ENCODE data around the gene PTTG2. TPM values are rescaled to one million over a fixed set of nuclear protein-coding genes. Genes with fewer than 3 reads are reported as not detected.
A peak's percentile ranks its signal among the peaks of the same experiment; 100 is the strongest.

PTTG2 gene
- total and polyA plus RNA-seq, 2 of the 13 experiments (the other 11 are each of a cell fraction or from before 2014, with no cell fraction given), result not detected

- no peak for TF ChIP-seq ZXDC (CRISPR knock-in tag; IDR thresholded peaks at IDR 0.05)
- peak; percentile 45; the same call in 1 of the 2 replicates for TF ChIP-seq KDM3A (CRISPR knock-in tag; IDR thresholded peaks at IDR 0.05; ENCODE audit: low read depth)
- TF ChIP-seq TBX2 (CRISPR knock-in tag; IDR thresholded peaks at IDR 0.05; ENCODE audit: borderline replicate concordance), result peak; percentile 54
- TF ChIP-seq SMARCC2 (IDR thresholded peaks at IDR 0.05), result no peak
- peak; percentile 43 for TF ChIP-seq TFDP2 (CRISPR knock-in tag; IDR thresholded peaks at IDR 0.05)
- no peak for TF ChIP-seq SYNCRIP (IDR thresholded peaks at IDR 0.05; ENCODE audit: insufficient read depth, low read depth, low read length)
- peak; percentile 74; the same call in 1 of the 2 replicates for TF ChIP-seq ZNF263 (CRISPR knock-in tag; IDR thresholded peaks at IDR 0.05)
- TF ChIP-seq, protein P1, sequence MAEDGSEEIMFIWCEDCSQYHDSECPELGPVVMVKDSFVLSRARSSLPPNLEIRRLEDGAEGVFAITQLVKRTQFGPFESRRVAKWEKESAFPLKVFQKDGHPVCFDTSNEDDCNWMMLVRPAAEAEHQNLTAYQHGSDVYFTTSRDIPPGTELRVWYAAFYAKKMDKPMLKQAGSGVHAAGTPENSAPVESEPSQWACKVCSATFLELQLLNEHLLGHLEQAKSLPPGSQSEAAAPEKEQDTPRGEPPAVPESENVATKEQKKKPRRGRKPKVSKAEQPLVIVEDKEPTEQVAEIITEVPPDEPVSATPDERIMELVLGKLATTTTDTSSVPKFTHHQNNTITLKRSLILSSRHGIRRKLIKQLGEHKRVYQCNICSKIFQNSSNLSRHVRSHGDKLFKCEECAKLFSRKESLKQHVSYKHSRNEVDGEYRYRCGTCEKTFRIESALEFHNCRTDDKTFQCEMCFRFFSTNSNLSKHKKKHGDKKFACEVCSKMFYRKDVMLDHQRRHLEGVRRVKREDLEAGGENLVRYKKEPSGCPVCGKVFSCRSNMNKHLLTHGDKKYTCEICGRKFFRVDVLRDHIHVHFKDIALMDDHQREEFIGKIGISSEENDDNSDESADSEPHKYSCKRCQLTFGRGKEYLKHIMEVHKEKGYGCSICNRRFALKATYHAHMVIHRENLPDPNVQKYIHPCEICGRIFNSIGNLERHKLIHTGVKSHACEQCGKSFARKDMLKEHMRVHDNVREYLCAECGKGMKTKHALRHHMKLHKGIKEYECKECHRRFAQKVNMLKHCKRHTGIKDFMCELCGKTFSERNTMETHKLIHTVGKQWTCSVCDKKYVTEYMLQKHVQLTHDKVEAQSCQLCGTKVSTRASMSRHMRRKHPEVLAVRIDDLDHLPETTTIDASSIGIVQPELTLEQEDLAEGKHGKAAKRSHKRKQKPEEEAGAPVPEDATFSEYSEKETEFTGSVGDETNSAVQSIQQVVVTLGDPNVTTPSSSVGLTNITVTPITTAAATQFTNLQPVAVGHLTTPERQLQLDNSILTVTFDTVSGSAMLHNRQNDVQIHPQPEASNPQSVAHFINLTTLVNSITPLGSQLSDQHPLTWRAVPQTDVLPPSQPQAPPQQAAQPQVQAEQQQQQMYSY (CRISPR knock-in tag; IDR thresholded peaks at IDR 0.05), result no peak
- 0 out of 2 replicates have a peak, but pooled peaks have one; percentile 18 for TF ChIP-seq ATF3 (CRISPR knock-in tag; IDR thresholded peaks at IDR 0.05)
- 0 out of 2 replicates have a peak, but pooled peaks have one; percentile 71 for TF ChIP-seq ZNF235 (CRISPR knock-in tag; IDR thresholded peaks at IDR 0.05; ENCODE audit: borderline replicate concordance)
- TF ChIP-seq GFI1 (CRISPR knock-in tag; IDR thresholded peaks at IDR 0.05; ENCODE audit: borderline replicate concordance), result 0 out of 2 replicates have a peak, but pooled peaks have one; percentile 58
- TF ChIP-seq CTCF (CRISPR knock-in tag; IDR thresholded peaks at IDR 0.05), result peak; percentile 70
- TF ChIP-seq SP4 (CRISPR knock-in tag; IDR thresholded peaks at IDR 0.05), result 0 out of 2 replicates have a peak, but pooled peaks have one; percentile 61
- 0 out of 2 replicates have a peak, but pooled peaks have one; percentile 36 for TF ChIP-seq ZNF503 (CRISPR knock-in tag; IDR thresholded peaks at IDR 0.05)
- no peak for TF ChIP-seq KDM5A (IDR thresholded peaks at IDR 0.05; ENCODE audit: borderline replicate concordance, low read length)
- peak; percentile 90; the same call in 1 of the 2 replicates for TF ChIP-seq ZNF557 (CRISPR knock-in tag; IDR thresholded peaks at IDR 0.05)
Observed at GRCh38 chr4:37977471-37978247, 17.5 kb downstream of the PTTG2 start (continued).

All from HepG2 (cell line).